Cardiac muscle cell (in vitro differentiated cells and primary cell): ENCODE results near the gene UPF2. TPM values are rescaled to one million over a fixed set of nuclear protein-coding genes. Genes with fewer than 3 reads are reported as not detected.

Experiments
- DNase-seq, 2 donors: peaks; one replicate each; pipeline versions ENCODE4 v3.0.0 to v3.0.0-alpha.2; 2010 to 2017; ENCODE audit warnings: low read depth in 1 of 2, low spot score in 1 of 2
- H3K27ac ChIP-seq: fragments of 200-600 bp; sonication (generic); 2 replicates; pipeline ENCODE4 v1.5.1; 2016
- H3K27me3 ChIP-seq: fragments of 200-600 bp; sonication (generic); 2 replicates; pipeline ENCODE4 v1.6.0; 2016; ENCODE audit warnings: control low read depth
- H3K36me3 ChIP-seq: fragments of 200-600 bp; sonication (generic); 2 replicates; pipeline ENCODE4 v1.5.1; 2016; ENCODE audit warnings: control low read depth
- H3K4me1 ChIP-seq: fragments of 200-600 bp; sonication (generic); 2 replicates; pipeline ENCODE4 v1.8.1; 2017; ENCODE audit warnings: low read depth, mild to moderate bottlenecking, mixed run types
- H3K4me3 ChIP-seq: fragments of 200-600 bp; sonication (generic); 2 replicates; pipeline ENCODE4 v1.5.1; 2016; ENCODE audit warnings: mild to moderate bottlenecking
- H3K9me3 ChIP-seq: fragments of 200-600 bp; sonication (generic); 2 replicates; pipeline ENCODE4 v1.5.1; 2017; ENCODE audit warnings: low read depth, mild to moderate bottlenecking, control low read depth
- polyA plus RNA-seq: library from polyadenylated mRNA; unstranded; fragments of >200 nt; fragmentation: Nextera tagmentation; extraction: Ambion mirVana; gene quantifications from 2 replicates; pipeline ENCODE4 v1.2.1, GENCODE V29; 2016
- total RNA-seq: library from RNA; depleted of rRNA; stranded (reverse); fragments of >200 nt; gene quantifications from 2 replicates; pipeline ENCODE4 v1.2.3, GENCODE V29; 2016
- TF ChIP-seq, protein P1 (sequence below): IDR thresholded peaks from 2 replicates; pipeline ENCODE4 v1.5.1; 2012; ENCODE audit warnings: low read depth, mild to moderate bottlenecking, low read length

UPF2 gene
- total and polyA plus RNA-seq, 2 experiments from 2014 or later = 12.8 to 13.2 TPM

- no peaks in the 10 kb centered on the region for H3K9me3 ChIP-seq
- H3K27ac ChIP-seq = no peak overlapping the region
- H3K27me3 ChIP-seq = no peaks in the 10 kb centered on the region
- no peak overlapping the region for H3K4me3 ChIP-seq
- TF ChIP-seq, protein P1, sequence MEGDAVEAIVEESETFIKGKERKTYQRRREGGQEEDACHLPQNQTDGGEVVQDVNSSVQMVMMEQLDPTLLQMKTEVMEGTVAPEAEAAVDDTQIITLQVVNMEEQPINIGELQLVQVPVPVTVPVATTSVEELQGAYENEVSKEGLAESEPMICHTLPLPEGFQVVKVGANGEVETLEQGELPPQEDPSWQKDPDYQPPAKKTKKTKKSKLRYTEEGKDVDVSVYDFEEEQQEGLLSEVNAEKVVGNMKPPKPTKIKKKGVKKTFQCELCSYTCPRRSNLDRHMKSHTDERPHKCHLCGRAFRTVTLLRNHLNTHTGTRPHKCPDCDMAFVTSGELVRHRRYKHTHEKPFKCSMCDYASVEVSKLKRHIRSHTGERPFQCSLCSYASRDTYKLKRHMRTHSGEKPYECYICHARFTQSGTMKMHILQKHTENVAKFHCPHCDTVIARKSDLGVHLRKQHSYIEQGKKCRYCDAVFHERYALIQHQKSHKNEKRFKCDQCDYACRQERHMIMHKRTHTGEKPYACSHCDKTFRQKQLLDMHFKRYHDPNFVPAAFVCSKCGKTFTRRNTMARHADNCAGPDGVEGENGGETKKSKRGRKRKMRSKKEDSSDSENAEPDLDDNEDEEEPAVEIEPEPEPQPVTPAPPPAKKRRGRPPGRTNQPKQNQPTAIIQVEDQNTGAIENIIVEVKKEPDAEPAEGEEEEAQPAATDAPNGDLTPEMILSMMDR = no peak
- peaks cover 3% of the 10 kb centered on the region for H3K4me1 ChIP-seq
- no peak for DNase-seq
- no peaks in the 10 kb centered on the region for H3K36me3 ChIP-seq
These were observed 20.3 kb upstream of the UPF2 start for GRCh38 chr10:12062754-12063482.

GRCh38 chr10:12061124-12061523, 18.5 kb upstream of the UPF2 start:
- no peaks in the 10 kb centered on the region for H3K36me3 ChIP-seq
- no peaks in the 10 kb centered on the region for H3K9me3 ChIP-seq
- no peak for DNase-seq
- peaks cover 3% of the 10 kb centered on the region for H3K4me1 ChIP-seq
- no peaks in the 10 kb centered on the region for H3K27me3 ChIP-seq
- TF ChIP-seq, protein P1 = no peak
- H3K4me3 ChIP-seq = no peak overlapping the region
- H3K27ac ChIP-seq = no peak overlapping the region

DNA sequence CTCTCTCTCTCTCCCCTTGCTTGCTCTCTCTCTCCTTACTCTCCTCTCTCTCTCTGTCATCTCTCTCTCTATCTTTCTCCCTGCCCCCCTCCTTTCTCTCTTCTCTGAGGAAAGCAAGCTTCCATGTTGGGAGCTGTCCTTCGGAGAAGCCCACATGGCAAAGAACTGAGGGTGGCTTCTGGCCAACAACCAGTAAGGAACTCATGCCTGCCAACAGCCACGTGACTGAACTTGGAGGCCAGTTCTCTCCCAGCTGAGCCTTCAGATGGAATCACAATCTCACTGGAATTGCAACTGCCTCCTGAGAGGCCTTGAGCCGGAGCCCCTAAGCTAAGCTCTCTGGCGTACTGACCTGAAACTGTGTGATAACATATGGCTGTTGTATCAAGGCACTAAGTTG, 14.1 kb upstream of the UPF2 start:
- TF ChIP-seq, protein P1 = no peak
- no peaks in the 10 kb centered on the region for H3K4me1 ChIP-seq
- H3K9me3 ChIP-seq = no peaks in the 10 kb centered on the region
- no peaks in the 10 kb centered on the region for H3K36me3 ChIP-seq
- H3K27ac ChIP-seq = no peak overlapping the region
- H3K4me3 ChIP-seq = no peak overlapping the region
- DNase-seq = peak in 1 of 2 donors; percentile 60
- no peaks in the 10 kb centered on the region for H3K27me3 ChIP-seq

GRCh38 chr10:12055732-12056131, 13.1 kb upstream of the UPF2 start:
- H3K9me3 ChIP-seq = no peaks in the 10 kb centered on the region
- no peak for DNase-seq
- no peak overlapping the region for H3K4me3 ChIP-seq
- no peaks in the 10 kb centered on the region for H3K27me3 ChIP-seq
- H3K4me1 ChIP-seq = no peaks in the 10 kb centered on the region
- H3K27ac ChIP-seq = no peak overlapping the region
- no peaks in the 10 kb centered on the region for H3K36me3 ChIP-seq
- TF ChIP-seq, protein P1 = no peak

GRCh38 chr10:12051241-12051640, 8.6 kb upstream of the UPF2 start:
- Histone ChIP-seq H3K9me3 (no peaks in the 10 kb centered on the region), H3K27ac (no peak overlapping the region), H3K4me1 (no peaks in the 10 kb centered on the region), H3K27me3 (no peaks in the 10 kb centered on the region), H3K36me3 (no peaks in the 10 kb centered on the region), H3K4me3 (no peak overlapping the region)
- DNase-seq = no peak
- TF ChIP-seq, protein P1 = no peak

- TF ChIP-seq, protein P1 = no peak
- no peak for DNase-seq
- H3K36me3 ChIP-seq = no peaks in the 10 kb centered on the region
- H3K27me3 ChIP-seq = no peaks in the 10 kb centered on the region
- no peak overlapping the region for H3K4me3 ChIP-seq
- H3K4me1 ChIP-seq = no peaks in the 10 kb centered on the region
- no peak overlapping the region for H3K27ac ChIP-seq
- no peaks in the 10 kb centered on the region for H3K9me3 ChIP-seq
These were observed 7.9 kb upstream of the UPF2 start for GRCh38 chr10:12050528-12050927.
